ENCODE data around the gene SPRR5.

DNA sequence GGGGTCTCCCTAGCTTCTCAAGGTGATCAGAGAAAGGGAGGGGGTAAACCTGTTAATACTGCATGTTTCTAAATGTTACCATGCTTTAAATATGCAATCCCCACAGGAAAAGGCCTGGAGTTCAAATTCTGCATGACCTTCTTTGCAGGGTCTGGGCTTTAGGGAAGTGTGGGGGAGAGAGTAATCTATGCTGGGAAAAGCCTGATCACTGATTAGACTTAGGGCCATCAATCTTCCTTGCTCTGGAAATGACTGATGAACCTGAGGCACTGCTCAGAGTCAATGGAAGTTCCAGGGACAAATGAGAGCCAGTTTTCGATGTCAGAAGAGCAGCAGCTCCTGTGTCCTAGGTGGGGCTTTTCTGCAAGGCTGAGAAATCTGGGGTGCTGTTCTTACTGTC, 33.7 kb downstream of the SPRR5 start:
- TF ChIP-seq AFF4 (CRISPR knock-in tag; IDR thresholded peaks at IDR 0.05) = no peak
- no peak for TF ChIP-seq GTF2A2 (tag; IDR thresholded peaks at IDR 0.05)
- no peak for TF ChIP-seq ELK1 (CRISPR knock-in tag; IDR thresholded peaks at IDR 0.05)
- TF ChIP-seq CTCF (IDR thresholded peaks at IDR 0.05 in 2 of 3, conservative IDR thresholded peaks at IDR 0.05 in 1 of 3; ENCODE audit: insufficient read depth in 2 of 3, low read depth in 1 of 3, low read length in 3 of 3) = no peak
- TF ChIP-seq CHD2 (IDR thresholded peaks at IDR 0.05; ENCODE audit: low read depth, low read length) = no peak
- TF ChIP-seq NCOA6 (IDR thresholded peaks at IDR 0.05) = no peak
- TF ChIP-seq E2F1 (CRISPR knock-in tag; IDR thresholded peaks at IDR 0.05) = no peak
- TF ChIP-seq ZNF695 (CRISPR knock-in tag; IDR thresholded peaks at IDR 0.05) = no peak
- TF ChIP-seq, protein P1, sequence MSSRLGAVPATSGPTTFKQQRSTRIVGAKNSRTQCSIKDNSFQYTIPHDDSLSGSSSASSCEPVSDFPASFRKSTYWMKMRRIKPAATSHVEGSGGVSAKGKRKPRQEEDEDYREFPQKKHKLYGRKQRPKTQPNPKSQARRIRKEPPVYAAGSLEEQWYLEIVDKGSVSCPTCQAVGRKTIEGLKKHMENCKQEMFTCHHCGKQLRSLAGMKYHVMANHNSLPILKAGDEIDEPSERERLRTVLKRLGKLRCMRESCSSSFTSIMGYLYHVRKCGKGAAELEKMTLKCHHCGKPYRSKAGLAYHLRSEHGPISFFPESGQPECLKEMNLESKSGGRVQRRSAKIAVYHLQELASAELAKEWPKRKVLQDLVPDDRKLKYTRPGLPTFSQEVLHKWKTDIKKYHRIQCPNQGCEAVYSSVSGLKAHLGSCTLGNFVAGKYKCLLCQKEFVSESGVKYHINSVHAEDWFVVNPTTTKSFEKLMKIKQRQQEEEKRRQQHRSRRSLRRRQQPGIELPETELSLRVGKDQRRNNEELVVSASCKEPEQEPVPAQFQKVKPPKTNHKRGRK (tag; IDR thresholded peaks at IDR 0.05) = no peak
- no peak for TF ChIP-seq RBM22 (IDR thresholded peaks at IDR 0.05; ENCODE audit: low read depth, low read length, poor library complexity, severe bottlenecking)
- no peak for TF ChIP-seq SP2 (IDR thresholded peaks at IDR 0.05; ENCODE audit: extremely low read depth, low read depth, low read length, poor library complexity, severe bottlenecking)
- no peak for TF ChIP-seq EGR1 (conservative IDR thresholded peaks at IDR 0.05)
- TF ChIP-seq, protein P2, sequence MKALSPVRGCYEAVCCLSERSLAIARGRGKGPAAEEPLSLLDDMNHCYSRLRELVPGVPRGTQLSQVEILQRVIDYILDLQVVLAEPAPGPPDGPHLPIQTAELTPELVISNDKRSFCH (CRISPR knock-in tag; IDR thresholded peaks at IDR 0.05) = no peak
- TF ChIP-seq, protein P2 (tag; IDR thresholded peaks at IDR 0.05) = no peak

All from K562 (cell line).